GM13976 (cell line): ENCODE data around the gene POU3F2.

Experiments used
- DNase-seq: peaks from one replicate; pipeline ENCODE4 v3.0.0; 2012; ENCODE audit warnings: low spot score
- CTCF ChIP-seq: IDR thresholded peaks from 2 replicates; pipeline ENCODE4 v1.5.1; 2012; ENCODE audit warnings: borderline replicate concordance, mild to moderate bottlenecking; ENCODE audit not compliant: insufficient read depth; ENCODE audit errors: extremely low read depth, missing control alignments, control extremely low read depth
- in situ Hi-C: fragments of 300-500 bp; cut with MboI; formaldehyde crosslinking; loops from one replicate; pipeline ENCODE4 v1.12.0; 2022; ENCODE audit warnings: low sequenced_read_pairs, mixed read lengths, inconsistent platforms; ENCODE audit not compliant: unreplicated experiment

Gene POU3F2

DNA sequence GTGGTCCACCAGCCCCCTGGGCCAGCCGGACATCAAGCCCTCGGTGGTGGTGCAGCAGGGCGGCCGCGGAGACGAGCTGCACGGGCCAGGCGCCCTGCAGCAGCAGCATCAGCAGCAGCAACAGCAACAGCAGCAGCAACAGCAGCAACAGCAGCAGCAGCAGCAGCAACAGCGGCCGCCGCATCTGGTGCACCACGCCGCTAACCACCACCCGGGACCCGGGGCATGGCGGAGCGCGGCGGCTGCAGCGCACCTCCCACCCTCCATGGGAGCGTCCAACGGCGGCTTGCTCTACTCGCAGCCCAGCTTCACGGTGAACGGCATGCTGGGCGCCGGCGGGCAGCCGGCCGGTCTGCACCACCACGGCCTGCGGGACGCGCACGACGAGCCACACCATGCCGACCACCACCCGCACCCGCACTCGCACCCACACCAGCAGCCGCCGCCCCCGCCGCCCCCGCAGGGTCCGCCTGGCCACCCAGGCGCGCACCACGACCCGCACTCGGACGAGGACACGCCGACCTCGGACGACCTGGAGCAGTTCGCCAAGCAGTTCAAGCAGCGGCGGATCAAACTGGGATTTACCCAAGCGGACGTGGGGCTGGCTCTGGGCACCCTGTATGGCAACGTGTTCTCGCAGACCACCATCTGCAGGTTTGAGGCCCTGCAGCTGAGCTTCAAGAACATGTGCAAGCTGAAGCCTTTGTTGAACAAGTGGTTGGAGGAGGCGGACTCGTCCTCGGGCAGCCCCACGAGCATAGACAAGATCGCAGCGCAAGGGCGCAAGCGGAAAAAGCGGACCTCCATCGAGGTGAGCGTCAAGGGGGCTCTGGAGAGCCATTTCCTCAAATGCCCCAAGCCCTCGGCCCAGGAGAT, 1.0 kb downstream of the POU3F2 start:
- in situ Hi-C loops = loop anchor here (25.0 kb wide), 2 partner anchors 277 to 1323 kb away; no protein-coding TSS in a partner anchor
- no peak for TF ChIP-seq CTCF
- DNase-seq = peak; percentile 34

- in situ Hi-C loops = loop anchor here (25.0 kb wide), 2 partner anchors 276 to 1324 kb away; no protein-coding TSS in a partner anchor
- TF ChIP-seq CTCF = no peak
- peak; percentile 22 for DNase-seq
Measured at GRCh38 chr6:98836025-98836961, 1.9 kb downstream of the POU3F2 start.

DNA sequence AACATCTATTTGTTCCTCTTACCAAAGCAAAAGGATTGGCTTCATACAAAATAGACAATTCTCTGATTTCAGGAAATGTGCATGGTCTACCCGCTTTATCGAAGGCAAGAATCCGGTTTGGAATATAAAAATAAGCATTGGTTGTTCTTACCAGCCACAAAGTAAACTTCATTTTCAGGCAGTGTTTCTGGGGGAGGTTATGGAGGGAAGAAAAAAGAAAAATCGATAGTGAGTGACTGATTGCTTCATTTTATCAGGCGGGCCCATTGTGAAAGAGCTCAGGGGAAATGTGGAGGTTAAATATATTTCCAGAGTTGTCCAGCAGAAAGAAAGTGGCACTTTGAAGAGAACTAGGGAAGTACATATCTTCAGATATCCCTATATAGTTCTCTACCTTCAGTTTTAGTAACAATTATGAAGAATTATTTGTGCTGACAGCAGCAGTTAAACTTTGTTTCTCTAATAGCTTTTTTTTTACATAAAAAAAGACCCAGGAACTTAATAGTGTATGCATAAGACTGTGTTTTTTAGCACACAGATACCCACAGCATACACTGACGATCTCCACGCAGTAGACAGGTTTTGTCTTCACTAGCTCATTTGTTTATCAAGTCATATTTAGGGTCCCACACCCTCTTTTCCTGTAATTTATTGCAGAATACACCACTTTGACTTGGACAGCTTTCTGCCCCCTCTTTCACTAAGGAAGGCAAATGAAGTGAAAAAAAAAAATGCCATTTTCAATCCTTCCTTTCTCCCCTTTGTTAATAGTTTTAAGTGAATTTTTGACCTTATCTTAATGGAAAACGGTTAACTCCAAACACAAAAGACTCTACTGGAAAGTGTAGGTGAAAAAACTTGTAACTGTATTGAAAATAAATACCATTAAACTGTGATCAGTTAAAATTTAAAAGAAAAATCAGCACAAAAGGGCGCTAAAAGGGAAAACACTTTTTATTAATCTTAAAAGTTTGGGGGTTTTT, 2.9 kb downstream of the POU3F2 start:
- in situ Hi-C loops = loop anchor here (25.0 kb wide), 2 partner anchors 275 to 1325 kb away; no protein-coding TSS in a partner anchor
- TF ChIP-seq CTCF = no peak
- DNase-seq = no peak

- TF ChIP-seq CTCF = no peak
- in situ Hi-C loops = loop anchor here (25.0 kb wide), 2 partner anchors 274 to 1326 kb away; no protein-coding TSS in a partner anchor
- DNase-seq = no peak
Measured at GRCh38 chr6:98838032-98838431, 3.7 kb downstream of the POU3F2 start.

DNA sequence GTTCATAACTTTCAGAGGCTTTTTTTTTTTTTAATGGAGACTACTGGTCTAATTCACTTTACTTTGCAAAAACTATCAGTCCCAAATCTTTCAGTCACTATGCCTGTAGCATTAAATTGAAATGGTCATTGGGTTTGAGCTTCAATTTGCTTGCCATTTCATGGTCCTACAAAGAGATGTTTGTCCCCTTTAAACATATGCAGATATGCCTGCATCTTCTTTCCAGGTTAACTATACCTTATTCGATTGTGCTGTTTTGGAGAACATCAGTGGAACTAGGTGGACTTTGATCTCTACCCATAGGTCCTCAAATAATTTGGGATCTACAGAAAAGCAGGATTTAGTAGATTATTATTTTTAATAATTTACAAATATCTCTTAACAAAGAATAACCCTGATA, 4.6 kb downstream of the POU3F2 start:
- in situ Hi-C loops = loop anchor here (25.0 kb wide), 2 partner anchors 273 to 1327 kb away; no protein-coding TSS in a partner anchor
- TF ChIP-seq CTCF = no peak
- DNase-seq = no peak
